HAP-1 (cell line): ENCODE data around the gene F12.

Experiments
- DNase-seq, 2 experiments: peaks; one replicate each; pipeline ENCODE4 v3.0.0-alpha.2; 2016 to 2020; ENCODE audit warnings: low spot score in 2 of 2
- H3K27me3 ChIP-seq: fragments of 250-450 bp; sonication (Bioruptor Pico); 2 replicates; pipeline ENCODE4 v1.5.1; 2020; ENCODE audit warnings: low read depth, mild to moderate bottlenecking, moderate library complexity
- H3K36me3 ChIP-seq: fragments of 250-450 bp; sonication (Bioruptor Pico); replicated peaks from 2 replicates; pipeline ENCODE4 v1.5.1; 2020; ENCODE audit warnings: mild to moderate bottlenecking
- H3K4me1 ChIP-seq: fragments of 250-450 bp; sonication (Bioruptor Pico); 2 replicates; pipeline ENCODE4 v1.5.1; 2020; ENCODE audit warnings: mild to moderate bottlenecking
- H3K4me3 ChIP-seq: fragments of 250-450 bp; sonication (Bioruptor Pico); 2 replicates; pipeline ENCODE4 v1.5.1; 2020; ENCODE audit warnings: mild to moderate bottlenecking, moderate library complexity
- H3K9me3 ChIP-seq: fragments of 250-450 bp; sonication (Bioruptor Pico); 2 replicates; pipeline ENCODE4 v1.5.1; 2020; ENCODE audit warnings: mild to moderate bottlenecking, moderate library complexity
- in situ Hi-C: fragments of 300-500 bp; cut with MboI; formaldehyde crosslinking; loops from 3 replicates; pipeline ENCODE4 v1.14.3; 2020; ENCODE audit warnings: low sequenced_read_pairs, inconsistent platforms, mixed read lengths

The F12 gene

DNA sequence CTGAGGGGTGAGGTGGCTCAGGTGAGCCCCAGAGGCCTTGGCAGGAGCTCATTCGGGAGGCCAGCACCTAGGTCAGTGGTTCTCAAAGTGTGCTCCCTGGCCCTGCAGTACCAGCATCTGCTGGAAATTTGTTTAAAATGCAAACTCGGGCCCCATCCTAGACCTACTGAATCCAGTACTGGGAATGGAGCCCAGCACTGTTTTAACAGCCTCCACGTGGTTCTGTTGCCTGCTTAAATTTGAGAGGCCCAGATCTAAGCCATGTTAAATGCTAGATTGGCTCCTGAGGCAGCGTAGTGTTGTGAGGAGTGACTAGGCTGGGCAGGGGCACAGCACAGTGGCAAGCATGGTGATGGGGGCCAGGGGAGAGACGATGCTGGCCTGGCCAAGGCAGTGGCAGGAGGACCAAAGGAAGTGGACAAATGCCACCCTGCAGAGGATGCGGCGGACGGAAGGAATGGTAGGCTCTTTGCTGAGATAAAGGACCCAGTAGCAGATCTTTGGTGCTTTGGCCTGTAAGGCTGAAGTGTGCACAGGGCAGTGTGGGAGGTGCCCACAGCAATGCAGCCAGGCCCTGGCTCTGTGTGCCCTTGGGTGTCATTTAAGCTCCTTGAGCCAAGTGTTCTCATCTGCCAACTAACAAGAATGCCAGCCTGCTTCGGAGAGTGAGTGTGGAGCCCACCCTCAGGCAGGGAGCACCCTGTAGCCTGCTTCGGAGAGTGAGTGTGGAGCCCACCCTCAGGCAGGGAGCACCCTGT is 41.5 kb upstream of the F12 start:
- no peak overlapping the region for H3K4me3 ChIP-seq
- peaks cover 20% of the 10 kb centered on the region for H3K4me1 ChIP-seq
- no peak for DNase-seq
- in situ Hi-C loops, result no loop called here
- H3K27me3 ChIP-seq, result no peaks in the 10 kb centered on the region
- H3K36me3 ChIP-seq, result peaks cover 2% of the 10 kb centered on the region
- H3K9me3 ChIP-seq, result no peaks in the 10 kb centered on the region

- H3K36me3 ChIP-seq, result peaks cover 2% of the 10 kb centered on the region; the same call in 1 of the 2 replicates
- H3K4me1 ChIP-seq, result peaks cover 21% of the 10 kb centered on the region
- H3K9me3 ChIP-seq, result no peaks in the 10 kb centered on the region
- H3K27me3 ChIP-seq, result no peaks in the 10 kb centered on the region
- in situ Hi-C loops, result loop anchor here (5.0 to 10.0 kb wide), 2 partner anchors 57 to 135 kb away; partner anchors contain the start of gene MXD3
- DNase-seq, result no peak
- no peak overlapping the region for H3K4me3 ChIP-seq
Measured at GRCh38 chr5:177449140-177450061, 40.0 kb upstream of the F12 start.

- Histone ChIP-seq H3K9me3 (no peaks in the 10 kb centered on the region), H3K36me3 (no peaks in the 10 kb centered on the region), H3K27me3 (no peaks in the 10 kb centered on the region), H3K4me1 (peaks cover 13% of the 10 kb centered on the region), H3K4me3 (peak overlapping the region; percentile 47)
- no peak for DNase-seq
- in situ Hi-C loops, result loop anchor here (5.0 to 10.0 kb wide), 2 partner anchors 56 to 134 kb away; partner anchors contain the start of gene MXD3
Measured at GRCh38 chr5:177448244-177448950, 39.0 kb upstream of the F12 start.

- H3K9me3 ChIP-seq, result no peaks in the 10 kb centered on the region
- H3K4me3 ChIP-seq, result peak overlapping the region; percentile 47
- in situ Hi-C loops, result loop anchor here (5.0 to 10.0 kb wide), 2 partner anchors 55 to 133 kb away; partner anchors contain the start of gene MXD3
- H3K27me3 ChIP-seq, result no peaks in the 10 kb centered on the region
- peaks cover 13% of the 10 kb centered on the region for H3K4me1 ChIP-seq
- H3K36me3 ChIP-seq, result no peaks in the 10 kb centered on the region
- DNase-seq, result peak in 1 of 2 experiments; percentile 65
Measured at GRCh38 chr5:177447611-177448243, 38.4 kb upstream of the F12 start.

- H3K9me3 ChIP-seq, result no peaks in the 10 kb centered on the region
- in situ Hi-C loops, result loop anchor here (5.0 to 10.0 kb wide), 2 partner anchors 55 to 132 kb away; partner anchors contain the start of gene MXD3
- peak overlapping the region; percentile 47 for H3K4me3 ChIP-seq
- peak; percentile 60 to 84 for DNase-seq
- no peaks in the 10 kb centered on the region for H3K27me3 ChIP-seq
- peaks cover 4% of the 10 kb centered on the region; the same call in 1 of the 2 replicates for H3K36me3 ChIP-seq
- peaks cover 13% of the 10 kb centered on the region for H3K4me1 ChIP-seq
Measured at GRCh38 chr5:177447066-177447610, 37.8 kb upstream of the F12 start.

GRCh38 chr5:177446200-177447065 is 37.1 kb upstream of the F12 start, which contains the start of gene PRR7:
PRR7 (plus strand) TSS chr5:177446814; CDS start chr5:177455068, 8,254 bp downstream.
- peak; percentile 37 to 79 for DNase-seq
- peaks cover 9% of the 10 kb centered on the region; the same call in 1 of the 2 replicates for H3K36me3 ChIP-seq
- H3K4me1 ChIP-seq, result peaks cover 13% of the 10 kb centered on the region
- in situ Hi-C loops, result loop anchor here (5.0 to 10.0 kb wide), 2 partner anchors 54 to 132 kb away; partner anchors contain the start of gene MXD3
- H3K9me3 ChIP-seq, result no peaks in the 10 kb centered on the region
- no peaks in the 10 kb centered on the region for H3K27me3 ChIP-seq
- H3K4me3 ChIP-seq, result peak within 1 kb of the TSS; percentile 47

GRCh38 chr5:177445917-177446199 is 36.5 kb upstream of the F12 start:
- Histone ChIP-seq H3K9me3 (no peaks in the 10 kb centered on the region), H3K4me1 (peaks cover 13% of the 10 kb centered on the region), H3K36me3 (peaks cover 11% of the 10 kb centered on the region), H3K27me3 (no peaks in the 10 kb centered on the region), H3K4me3 (peak overlapping the region; percentile 47)
- DNase-seq, result no peak
- in situ Hi-C loops, result loop anchor here (5.0 to 10.0 kb wide), 2 partner anchors 54 to 131 kb away; partner anchors contain the start of gene MXD3

- Histone ChIP-seq H3K9me3 (no peaks in the 10 kb centered on the region), H3K4me1 (peaks cover 15% of the 10 kb centered on the region), H3K36me3 (peaks cover 14% of the 10 kb centered on the region), H3K4me3 (no peak overlapping the region), H3K27me3 (no peaks in the 10 kb centered on the region)
- no peak for DNase-seq
- in situ Hi-C loops, result loop anchor here (5.0 to 10.0 kb wide), 2 partner anchors 53 to 130 kb away; partner anchors contain the start of gene MXD3
Measured at GRCh38 chr5:177445052-177445916, 35.9 kb upstream of the F12 start.

DNA sequence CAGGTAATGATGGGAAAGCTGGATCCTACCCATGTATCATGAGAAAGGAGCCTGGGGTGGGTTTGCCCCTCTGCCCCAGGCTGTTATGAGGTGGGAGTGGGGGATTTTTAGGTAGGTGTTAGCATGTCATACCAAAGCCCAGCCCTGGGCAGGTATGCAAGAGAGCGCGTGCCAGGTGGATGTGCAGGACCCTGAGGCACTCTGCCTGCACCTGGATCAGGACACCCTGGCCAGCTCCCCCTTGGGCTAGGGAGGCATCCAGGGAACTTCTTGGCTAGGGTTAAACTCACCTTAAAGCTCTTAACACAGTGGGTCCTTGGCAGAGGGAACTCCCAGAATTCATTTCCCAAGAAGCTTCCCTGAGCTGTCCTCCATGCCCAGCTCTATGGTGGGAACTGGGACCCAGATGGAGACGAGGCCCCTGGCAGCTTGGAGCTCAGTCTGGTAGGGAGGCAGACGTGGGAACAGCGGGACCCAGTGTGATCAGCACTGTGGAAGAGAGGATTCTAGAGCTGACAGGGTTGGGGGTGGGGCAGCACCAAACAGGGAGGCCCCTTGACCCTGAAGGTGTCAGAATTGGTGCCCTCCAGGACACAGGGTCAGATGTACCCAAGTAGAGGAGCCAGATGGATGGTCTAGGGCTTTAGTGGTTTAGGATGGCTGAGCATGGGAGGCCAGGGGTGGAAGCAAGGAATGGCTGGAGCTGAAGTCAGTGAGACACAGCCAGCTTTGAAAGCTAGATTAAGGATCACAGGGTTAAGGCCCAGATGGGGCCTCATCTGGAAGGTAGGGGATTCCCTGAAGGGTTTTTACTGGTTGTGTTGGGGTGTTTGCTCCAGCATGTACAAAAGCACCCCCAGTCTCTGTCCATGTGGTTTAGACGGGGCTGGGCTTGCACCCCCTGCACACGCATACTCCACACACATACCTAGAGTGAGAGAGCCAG is 35.0 kb upstream of the F12 start:
- Histone ChIP-seq H3K9me3 (no peaks in the 10 kb centered on the region), H3K36me3 (peaks cover 14% of the 10 kb centered on the region), H3K27me3 (no peaks in the 10 kb centered on the region), H3K4me3 (no peak overlapping the region), H3K4me1 (peaks cover 22% of the 10 kb centered on the region)
- in situ Hi-C loops, result loop anchor here (5.0 to 10.0 kb wide), 2 partner anchors 52 to 130 kb away; partner anchors contain the start of gene MXD3
- DNase-seq, result no peak

GRCh38 chr5:177443144-177443983 is 34.0 kb upstream of the F12 start:
- Histone ChIP-seq H3K27me3 (no peaks in the 10 kb centered on the region), H3K4me3 (no peak overlapping the region), H3K36me3 (peaks cover 16% of the 10 kb centered on the region), H3K9me3 (no peaks in the 10 kb centered on the region), H3K4me1 (peaks cover 22% of the 10 kb centered on the region)
- in situ Hi-C loops, result loop anchor here (10.0 kb wide), 1 partner anchor 129 kb away; the partner anchor contains the start of gene MXD3
- DNase-seq, result no peak
